K562 (cell line): ENCODE measurements around the gene HVCN1. TPM values are rescaled to one million over a fixed set of nuclear protein-coding genes. Genes with fewer than 3 reads are reported as not detected.

Experiments used
- ATAC-seq: fragments of 200-7000 bp; cut with Tn5 transposase; 3 replicates; pipeline ENCODE4 v1.9.1; 2020; ENCODE audit warnings: moderate library complexity
- BruUV-seq: library from RNA; stranded (reverse); fragments of 400-500 nt; replicated peaks from 2 replicates; lab custom pipeline; 2021; lab: Mats Ljungman, UMichigan
- CTCF ChIA-PET: fragments of 300-600 bp; formaldehyde crosslinking; extraction: SDS; loops from one replicate; lab custom pipeline; 2021; ENCODE audit warnings: low intra/inter-chr PET ratio; lab: Yijun Ruan, JAX
- POLR2A ChIA-PET: fragments of 300-600, 350-650 bp; sonication (Branson Sonifier 250); formaldehyde crosslinking; extraction: SDS; loops from one replicate; lab custom pipeline; 2021; ENCODE audit warnings: antibody characterized with exemption, inconsistent platforms; lab: Yijun Ruan, JAX
- DNase-seq, 4 experiments: peaks; one replicate each; pipeline versions ENCODE4 v3.0.0 to v3.0.0-alpha.2; 2011 to 2018; ENCODE audit warnings: low spot score in 3 of 4, mixed read lengths in 3 of 4; ENCODE audit errors: extremely low read depth in 1 of 4
- FAIRE-seq: peaks from 2 replicates; lab custom pipeline; 2011; peaks lifted over from hg19 to GRCh38; lab: Jason Lieb, UNC
- H2AFZ ChIP-seq: 2 replicates; pipeline ENCODE4 v1.6.0; 2011; ENCODE audit warnings: low read depth, low read length, control low read depth, inconsistent platforms
- H3K27ac ChIP-seq: fragments of 200-600 bp; 3 replicates; pipeline ENCODE4 v1.8.0; 2011; ENCODE audit warnings: low read depth, mild to moderate bottlenecking, control low read depth, inconsistent platforms, low read length, moderate library complexity, mixed read lengths; ENCODE audit errors: extremely low read depth
- H3K27me3 ChIP-seq, 2 experiments: fragments of 300-600 bp in 1 of 2; 2 replicates in 1 of 2; 3 replicates in 1 of 2; pipeline versions ENCODE4 v1.6.0 to v1.8.0; 2011; ENCODE audit warnings: inconsistent platforms in 2 of 2, low read length in 2 of 2, mild to moderate bottlenecking in 1 of 2, mixed read lengths in 1 of 2, moderate library complexity in 1 of 2; ENCODE audit not compliant: control insufficient read depth in 2 of 2, insufficient read depth in 2 of 2
- H3K36me3 ChIP-seq: fragments of 300-600 bp; 3 replicates; pipeline ENCODE4 v1.8.0; 2011; ENCODE audit warnings: mild to moderate bottlenecking, low read length, inconsistent platforms; ENCODE audit not compliant: control insufficient read depth, insufficient read depth
- H3K4me1 ChIP-seq, 2 experiments: fragments of 200-600 bp in 1 of 2; replicated peaks in 1 of 2; 2 replicates in 1 of 2; 3 replicates in 1 of 2; pipeline versions ENCODE4 v1.5.1 to v1.8.0; 2011; ENCODE audit warnings: inconsistent platforms in 2 of 2, low read length in 2 of 2, mild to moderate bottlenecking in 1 of 2, mixed read lengths in 1 of 2, moderate library complexity in 1 of 2; ENCODE audit not compliant: control insufficient read depth in 2 of 2, insufficient read depth in 2 of 2
- H3K4me2 ChIP-seq: 2 replicates; pipeline ENCODE4 v1.6.1; 2011; ENCODE audit warnings: low read length, control low read depth, inconsistent platforms, mixed read lengths; ENCODE audit not compliant: insufficient read depth
- H3K4me3 ChIP-seq: fragments of 200-600 bp; sonication (generic), shearing (Covaris generic); 2 replicates; pipeline ENCODE4 v1.5.1; 2016; ENCODE audit warnings: control low read depth, inconsistent platforms
- H3K79me2 ChIP-seq: fragments of 200-600 bp; 3 replicates; pipeline ENCODE4 v1.8.0; 2011; ENCODE audit warnings: low read length, inconsistent platforms; ENCODE audit not compliant: control insufficient read depth, insufficient read depth
- H3K9ac ChIP-seq, 2 experiments: 2 replicates each; pipeline versions ENCODE4 v1.6.0 to v1.6.1; 2011; ENCODE audit warnings: low read depth in 2 of 2, low read length in 2 of 2, control low read depth in 1 of 2, inconsistent platforms in 1 of 2, mild to moderate bottlenecking in 1 of 2, mixed read lengths in 1 of 2; ENCODE audit not compliant: insufficient read depth in 1 of 2
- H3K9me1 ChIP-seq: one replicate; pipeline ENCODE4 v1.6.0; 2011; ENCODE audit warnings: inconsistent platforms, mild to moderate bottlenecking, low read length, moderate library complexity; ENCODE audit not compliant: control insufficient read depth, insufficient read depth
- H3K9me3 ChIP-seq: replicated peaks from 2 replicates; pipeline ENCODE4 v1.5.1; 2011; ENCODE audit warnings: low read depth, low read length, inconsistent platforms; ENCODE audit not compliant: control insufficient read depth, insufficient read depth
- H4K20me1 ChIP-seq: replicated peaks from 2 replicates; pipeline ENCODE4 v1.6.1; 2011; ENCODE audit warnings: low read length, inconsistent platforms, mixed read lengths; ENCODE audit not compliant: control insufficient read depth, insufficient read depth
- BDP1 ChIP-seq: IDR thresholded peaks from 3 replicates; pipeline ENCODE4 v1.6.1; 2011; ENCODE audit not compliant: insufficient read length, insufficient read depth
- BMI1 ChIP-seq: fragments of 150-350 bp; IDR thresholded peaks from 2 replicates; pipeline ENCODE4 v1.6.1; 2014; ENCODE audit warnings: low read length
- KLF13 ChIP-seq: fragments of 450-650 bp; IDR thresholded peaks from 2 replicates; pipeline ENCODE4 v1.6.1; 2016; ENCODE audit warnings: missing genetic modification characterization, low read depth, mild to moderate bottlenecking, missing compliant biosample characterization, moderate library complexity, borderline replicate concordance
- NFXL1 ChIP-seq: fragments of 450-650 bp; formaldehyde crosslinking; IDR thresholded peaks from 2 replicates; pipeline ENCODE4 v1.4.0; 2021; ENCODE audit warnings: mild to moderate bottlenecking
- NR4A1 ChIP-seq, 2 experiments: fragments of 250-450 bp in 1 of 2; fragments of 450-650 bp in 1 of 2; sonication (Bioruptor Pico) in 1 of 2; IDR thresholded peaks; 2 replicates each; pipeline versions ENCODE4 v1.4.0 to v1.6.1; 2016 to 2020; ENCODE audit warnings: mild to moderate bottlenecking in 2 of 2, missing compliant biosample characterization in 1 of 2, missing genetic modification characterization in 1 of 2, moderate library complexity in 1 of 2
- RAD51 ChIP-seq: fragments of 450-650 bp; IDR thresholded peaks from 2 replicates; pipeline ENCODE4 v1.7.1; 2016; ENCODE audit warnings: low read depth, mild to moderate bottlenecking, borderline replicate concordance
- ZNF408 ChIP-seq: fragments of 250-450 bp; sonication (Bioruptor Pico); IDR thresholded peaks from 2 replicates; pipeline ENCODE4 v1.4.0; 2020; ENCODE audit warnings: low read depth, mild to moderate bottlenecking, moderate library complexity
- WGBS: fragments of 100-300 bp; shearing (Covaris generic); methylation state at CpG from one replicate; pipeline ENCODE4 v1.1.6; 2016; ENCODE audit warnings: low coverage, mixed read lengths; ENCODE audit not compliant: insufficient coverage; ENCODE audit errors: missing lambda C conversion rate; 5-methylcytosine and 5-hydroxymethylcytosine counted together
- in situ Hi-C: fragments of 300-500 bp; cut with MboI; formaldehyde crosslinking; loops from 4 replicates; pipeline ENCODE4 v1.15.0; 2018; ENCODE audit warnings: inconsistent platforms, mixed read lengths
- intact Hi-C: fragments of 100-400 bp; cut with micrococcal nuclease; formaldehyde crosslinking; loops from 2 replicates; pipeline ENCODE4 v1.14.2; 2022
- polyA plus RNA-seq, 8 experiments: library from polyadenylated mRNA; depleted of rRNA in 4 of 8; stranded (reverse) in 5 of 8; unstranded in 3 of 8; fragments of >200 nt; fragmentation: Nextera tagmentation in 2 of 8; fragmentation: Illumina TruSeq in 1 of 8; extraction: Ambion mirVana in 2 of 8; extraction: Trizol in 1 of 8; gene quantifications; 2 replicates each; pipeline versions ENCODE4 v1.2.1 to v1.2.3, GENCODE V29; 2011 to 2014; ENCODE audit warnings: inconsistent platforms in 1 of 8, missing spikeins in 1 of 8
- total RNA-seq, 7 experiments: library from RNA; depleted of rRNA in 6 of 7; stranded (reverse); fragments of >200 nt in 6 of 7; fragmentation: Illumina TruSeq in 2 of 7; extraction: Trizol in 2 of 7; gene quantifications; 2 replicates each; pipeline versions ENCODE4 v1.2.1 to v1.2.3, GENCODE V29; 2011 to 2021; ENCODE audit warnings: low replicate concordance in 1 of 7
- TF ChIP-seq, protein P1 (sequence below): fragments of 250-450 bp; sonication (Bioruptor Pico); IDR thresholded peaks from 2 replicates; pipeline ENCODE4 v1.8.0; 2022; ENCODE audit warnings: inconsistent platforms

The HVCN1 gene
- total and polyA plus RNA-seq, 9 of the 15 experiments (the other 6 are each of a cell fraction or from before 2014, with no cell fraction given): 0.21 to 1.4 (median 0.74) TPM

GRCh38 chr12:110683888-110684287, 5.0 kb downstream of the HVCN1 start:
- H4K20me1 ChIP-seq: no peaks in the 10 kb centered on the region; the same call in 1 of the 2 replicates
- 48% methylated on average over 2 of the region's 2 CpGs for WGBS
- H3K79me2 ChIP-seq: no peaks in the 10 kb centered on the region
- in situ Hi-C loops: no loop called here
- no TSS peak for BruUV-seq
- FAIRE-seq (no peak), ATAC-seq (no peak), DNase-seq (no peak)
- no peak overlapping the region for H2AFZ ChIP-seq
- POLR2A ChIA-PET: no interaction called here
- no peak for TF ChIP-seq RAD51
- no peak for TF ChIP-seq BDP1
- TF ChIP-seq KLF13 (tag): no peak
- no peak for TF ChIP-seq NR4A1 (CRISPR knock-in tag; IDR thresholded peaks at IDR 0.05)
- TF ChIP-seq NR4A1 (tag; IDR thresholded peaks at IDR 0.05): no peak
- TF ChIP-seq, protein P1, sequence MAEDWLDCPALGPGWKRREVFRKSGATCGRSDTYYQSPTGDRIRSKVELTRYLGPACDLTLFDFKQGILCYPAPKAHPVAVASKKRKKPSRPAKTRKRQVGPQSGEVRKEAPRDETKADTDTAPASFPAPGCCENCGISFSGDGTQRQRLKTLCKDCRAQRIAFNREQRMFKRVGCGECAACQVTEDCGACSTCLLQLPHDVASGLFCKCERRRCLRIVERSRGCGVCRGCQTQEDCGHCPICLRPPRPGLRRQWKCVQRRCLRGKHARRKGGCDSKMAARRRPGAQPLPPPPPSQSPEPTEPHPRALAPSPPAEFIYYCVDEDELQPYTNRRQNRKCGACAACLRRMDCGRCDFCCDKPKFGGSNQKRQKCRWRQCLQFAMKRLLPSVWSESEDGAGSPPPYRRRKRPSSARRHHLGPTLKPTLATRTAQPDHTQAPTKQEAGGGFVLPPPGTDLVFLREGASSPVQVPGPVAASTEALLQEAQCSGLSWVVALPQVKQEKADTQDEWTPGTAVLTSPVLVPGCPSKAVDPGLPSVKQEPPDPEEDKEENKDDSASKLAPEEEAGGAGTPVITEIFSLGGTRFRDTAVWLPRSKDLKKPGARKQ (CRISPR knock-in tag): no peak
- no peak for TF ChIP-seq BMI1
- TF ChIP-seq ZNF408: no peak
- TF ChIP-seq NFXL1 (CRISPR knock-in tag): no peak
- intact Hi-C loops: no loop called here
- H3K9ac ChIP-seq: no peak overlapping the region
- peaks cover 5% of the 10 kb centered on the region for H3K9me1 ChIP-seq
- H3K36me3 ChIP-seq: no peaks in the 10 kb centered on the region
- no peak overlapping the region for H3K4me3 ChIP-seq
- H3K27ac ChIP-seq: no peak overlapping the region
- H3K9me3 ChIP-seq: no peaks in the 10 kb centered on the region
- peaks cover 15 to 19% of the 10 kb centered on the region in 2 experiments for H3K4me1 ChIP-seq
- no peak overlapping the region for H3K4me2 ChIP-seq
- CTCF ChIA-PET: no interaction called here
- peaks cover 17 to 45% of the 10 kb centered on the region in 2 experiments; a peak in 4 of 5 replicates for H3K27me3 ChIP-seq
